Uterus (tissue), 2 donors: ENCODE results near the gene ACAT1.

Source experiments
- CTCF ChIP-seq, 4 experiments: fragments of 200-600 bp in 2 of 4; fragments of 450-650 bp in 2 of 4; sonication (generic) in 2 of 4; IDR thresholded peaks; one replicate each; pipeline ENCODE4 v1.5.1; 2016 to 2019; ENCODE audit warnings: antibody characterized with exemption in 4 of 4, mild to moderate bottlenecking in 2 of 4, moderate library complexity in 1 of 4
- POLR2A ChIP-seq, 2 donors: fragments of 450-650 bp; IDR thresholded peaks; one replicate each; pipeline ENCODE4 v1.6.1; 2016; ENCODE audit warnings: antibody characterized with exemption in 2 of 2, mild to moderate bottlenecking in 1 of 2, moderate library complexity in 1 of 2

GRCh38 chr11:108154591-108154990 is 33.2 kb downstream of the ACAT1 start:
- TF ChIP-seq CTCF (IDR thresholded peaks at IDR 0.05) (no peak), POLR2A (IDR thresholded peaks at IDR 0.05) (no peak)
